CD4-positive, alpha-beta T cell treated with Interferon alpha-2 for 1 hour (primary cell): ENCODE data around the gene ECI1.

Source experiments
- DNase-seq, 2 donors: peaks; one replicate each; pipeline ENCODE4 v3.0.0-alpha.2; 2020 to 2022

Gene ECI1

GRCh38 chr16:2232094-2232990, 19.0 kb downstream of the ECI1 start:
- DNase-seq, result no peak

GRCh38 chr16:2231016-2231931, 20.1 kb downstream of the ECI1 start:
- no peak for DNase-seq

- DNase-seq, result no peak
Observed at GRCh38 chr16:2230376-2230775, 21.0 kb downstream of the ECI1 start.

GRCh38 chr16:2229632-2230250, 21.6 kb downstream of the ECI1 start:
- no peak for DNase-seq

GRCh38 chr16:2229091-2229490, 22.3 kb downstream of the ECI1 start:
- no peak for DNase-seq

GRCh38 chr16:2228161-2228824, 23.1 kb downstream of the ECI1 start:
- no peak for DNase-seq

- DNase-seq, result no peak
Observed at GRCh38 chr16:2226918-2227317, 24.5 kb downstream of the ECI1 start.

- DNase-seq, result no peak
Observed at GRCh38 chr16:2226245-2226793, 25.1 kb downstream of the ECI1 start.

GRCh38 chr16:2223942-2224486, 27.4 kb downstream of the ECI1 start:
- DNase-seq, result peak in 1 of 2 donors; percentile 18

GRCh38 chr16:2223221-2223941, 28.0 kb downstream of the ECI1 start, which contains the start of gene E4F1:
TSS of gene E4F1 (plus strand) at chr16:2223591. CDS start at chr16:2223614, 23 bp downstream.
- DNase-seq, result peak; percentile 100

GRCh38 chr16:2216330-2216729, 35.1 kb downstream of the ECI1 start:
- DNase-seq, result no peak

GRCh38 chr16:2214719-2214968, 36.7 kb downstream of the ECI1 start, which contains the start of gene PGP:
TSS of gene PGP (minus strand) at chr16:2214840. CDS start at chr16:2214777, 63 bp downstream.
- DNase-seq, result no peak

- DNase-seq, result no peak
Observed at GRCh38 chr16:2213817-2214718, 37.3 kb downstream of the ECI1 start.

GRCh38 chr16:2212362-2213324, 38.7 kb downstream of the ECI1 start:
- no peak for DNase-seq

- no peak for DNase-seq
Observed at GRCh38 chr16:2211923-2212347, 39.5 kb downstream of the ECI1 start.

- no peak for DNase-seq
Observed at GRCh38 chr16:2210386-2211365, 40.7 kb downstream of the ECI1 start, which contains the start of gene BRICD5. TSS of gene BRICD5 (minus strand) at chr16:2210863. CDS start at chr16:2210833, 30 bp downstream.

- no peak for DNase-seq
Observed at GRCh38 chr16:2210009-2210332, 41.4 kb downstream of the ECI1 start.
